Stimulated activated effector memory CD8-positive, alpha-beta T cell treated with anti-CD3 and anti-CD28 coated beads, Interleukin-12 subunit alpha, Interleukin-12 subunit beta, amount 100 ng/mL, for 72 hours (primary cell): ENCODE measurements around the gene PVR.
"Not testable (repeated sequence)": the region's sequence is repeated elsewhere in the genome, so short reads cannot be mapped to it uniquely, and the experiment has no call there.

Source experiments
- ATAC-seq: fragments of 150-1000 bp; cut with Tn5 transposase; 2 replicates; pipeline ENCODE4 v1.10.0; 2021
- DNase-seq, 2 donors: peaks; one replicate each; pipeline ENCODE4 v3.0.0; 2021 to 2022; ENCODE audit warnings: low spot score in 2 of 2
- H3K27ac Mint-ChIP-seq: one replicate; pipeline ENCODE4 v1.8.0; 2022; ENCODE audit warnings: mild to moderate bottlenecking, mixed read lengths
- H3K36me3 Mint-ChIP-seq: one replicate; pipeline ENCODE4 v1.8.0; 2022; ENCODE audit warnings: mild to moderate bottlenecking, mixed read lengths
- H3K4me1 Mint-ChIP-seq: one replicate; pipeline ENCODE4 v1.8.0; 2022; ENCODE audit warnings: mixed read lengths
- H3K4me3 Mint-ChIP-seq: one replicate; pipeline ENCODE4 v1.8.0; 2022; ENCODE audit warnings: mild to moderate bottlenecking, mixed read lengths
- H3K9me3 Mint-ChIP-seq: one replicate; pipeline ENCODE4 v1.8.0; 2022; ENCODE audit warnings: mixed read lengths

Gene PVR

DNA sequence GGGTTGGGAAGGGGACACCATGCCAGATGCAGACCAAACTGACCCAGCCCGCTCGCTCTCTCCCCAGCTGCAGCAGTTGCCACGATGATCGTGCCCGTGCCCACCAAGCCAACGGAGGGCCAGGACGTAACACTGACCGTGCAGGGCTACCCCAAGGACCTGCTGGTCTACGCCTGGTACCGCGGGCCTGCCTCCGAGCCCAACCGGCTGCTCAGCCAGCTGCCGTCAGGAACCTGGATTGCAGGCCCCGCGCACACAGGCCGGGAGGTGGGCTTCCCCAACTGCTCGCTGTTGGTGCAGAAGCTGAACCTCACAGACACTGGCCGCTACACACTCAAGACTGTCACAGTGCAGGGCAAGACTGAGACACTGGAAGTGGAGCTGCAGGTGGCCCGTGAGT is 64.1 kb downstream of the PVR start:
- H3K36me3 Mint-ChIP-seq = no peaks in the 10 kb centered on the region

GRCh38 chr19:44708940-44709339 is 65.2 kb downstream of the PVR start:
- ATAC-seq (no peak), DNase-seq (no peak)
- H3K27ac Mint-ChIP-seq = no peak overlapping the region
- no peaks in the 10 kb centered on the region for H3K9me3 Mint-ChIP-seq
- H3K4me1 Mint-ChIP-seq = peaks cover 12% of the 10 kb centered on the region
- no peak overlapping the region for H3K4me3 Mint-ChIP-seq
- no peaks in the 10 kb centered on the region for H3K36me3 Mint-ChIP-seq

More for the DNA sequence above, 64.1 kb downstream of the PVR start:
- Mint-ChIP-seq H3K4me3 (no peak overlapping the region), H3K27ac (no peak overlapping the region), H3K4me1 (peaks cover 12% of the 10 kb centered on the region), H3K9me3 (no peaks in the 10 kb centered on the region)
- DNase-seq = no peak
- ATAC-seq = no peak

DNA sequence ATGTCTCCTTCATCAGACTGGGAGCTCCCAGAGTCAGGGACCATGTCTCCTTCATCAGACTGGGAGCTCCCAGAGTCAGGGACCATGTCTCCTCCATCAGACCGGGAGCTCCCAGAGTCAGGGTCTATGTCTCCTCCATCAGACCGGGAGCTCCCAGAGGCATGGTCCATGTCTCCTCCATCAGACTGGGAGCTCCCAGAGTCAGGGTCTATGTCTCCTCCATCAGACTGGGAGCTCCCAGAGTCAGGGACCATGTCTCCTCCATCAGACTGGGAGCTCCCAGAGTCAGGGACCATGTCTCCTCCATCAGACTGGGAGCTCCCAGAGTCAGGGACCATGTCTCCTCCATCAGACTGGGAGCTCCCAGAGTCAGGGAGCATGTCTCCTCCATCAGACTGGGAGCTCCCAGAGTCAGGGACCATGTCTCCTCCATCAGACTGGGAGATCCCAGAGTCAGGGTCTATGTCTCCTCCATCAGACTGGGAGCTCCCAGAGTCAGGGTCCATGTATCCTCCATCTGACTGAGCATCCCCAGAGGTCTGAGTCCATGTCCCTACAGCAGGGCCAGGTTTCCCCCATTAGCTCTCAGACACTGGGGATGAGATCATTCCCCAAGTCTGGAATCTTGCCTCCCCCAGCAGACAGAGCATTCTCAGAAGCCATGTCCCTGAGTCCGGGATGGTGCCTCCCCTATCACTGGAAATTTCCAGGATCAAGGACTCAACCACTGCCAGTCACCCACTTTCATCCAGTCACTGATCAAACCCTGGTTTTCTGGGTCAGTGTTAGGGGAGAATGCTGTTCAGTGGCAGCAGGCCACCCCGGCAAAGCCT is 65.9 kb downstream of the PVR start:
- not testable (repeated sequence) for ATAC-seq, H3K9me3 Mint-ChIP-seq, H3K4me3 Mint-ChIP-seq, H3K36me3 Mint-ChIP-seq, DNase-seq
- peak overlapping the region; percentile 75 for H3K27ac Mint-ChIP-seq
- H3K4me1 Mint-ChIP-seq = peaks cover 12% of the 10 kb centered on the region

- ATAC-seq = no peak
- Mint-ChIP-seq H3K36me3 (no peaks in the 10 kb centered on the region), H3K4me1 (peaks cover 12% of the 10 kb centered on the region), H3K27ac (peak overlapping the region; percentile 75), H3K4me3 (no peak overlapping the region), H3K9me3 (peaks cover 9% of the 10 kb centered on the region)
- no peak for DNase-seq
These were observed 66.8 kb downstream of the PVR start for GRCh38 chr19:44710483-44710882.

DNA sequence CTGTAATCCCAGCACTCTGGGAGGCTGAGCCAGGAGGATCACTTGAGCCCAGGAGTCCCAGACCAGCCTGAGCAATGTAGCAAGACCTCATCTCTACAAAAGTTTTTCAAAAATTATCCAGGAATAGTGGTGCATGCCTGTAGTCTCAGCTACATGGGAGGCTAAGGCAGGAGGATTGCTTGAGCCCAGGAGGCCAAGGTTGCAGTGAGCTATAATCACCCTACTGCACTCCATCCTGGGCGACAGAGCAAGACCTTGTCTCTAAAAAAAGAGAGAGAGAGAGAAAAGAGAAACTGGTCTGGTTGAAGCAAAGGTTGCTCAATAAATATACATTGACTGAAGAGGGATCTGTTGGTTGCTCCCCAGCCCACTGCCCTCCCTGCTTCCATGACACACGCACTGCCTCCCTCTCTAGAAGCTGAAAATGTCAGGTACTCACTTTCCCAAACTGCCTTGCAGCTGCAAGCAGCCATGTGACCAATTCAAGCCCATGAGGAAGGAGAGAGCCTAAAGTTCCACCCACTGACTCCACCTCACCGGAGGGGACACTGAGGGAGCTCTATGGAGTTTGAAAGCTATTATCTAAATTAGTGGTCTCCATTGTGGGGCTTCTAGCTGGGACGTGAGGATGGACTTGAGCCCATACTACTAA is 69.3 kb downstream of the PVR start:
- Mint-ChIP-seq H3K27ac (no peak overlapping the region), H3K9me3 (peaks cover 10% of the 10 kb centered on the region), H3K4me1 (peaks cover 12% of the 10 kb centered on the region), H3K4me3 (no peak overlapping the region), H3K36me3 (no peaks in the 10 kb centered on the region)
- DNase-seq (no peak), ATAC-seq (no peak)
